Natural killer cell (primary cell): Measurements from ENCODE around the gene HYAL1. TPM values are rescaled to one million over a fixed set of nuclear protein-coding genes. Genes with fewer than 3 reads are reported as not detected.

Source experiments
- ATAC-seq, 3 donors: fragments of 150-1000 bp in 2 of 3; fragments of 200-7000 bp in 1 of 3; cut with Tn5 transposase; 1 replicate in 1 of 3; 2 replicates in 2 of 3; pipeline ENCODE4 v1.10.0; 2021; ENCODE audit warnings: mild to moderate bottlenecking in 2 of 3, moderate library complexity in 2 of 3
- DNase-seq, 2 donors: peaks; one replicate each; pipeline versions ENCODE4 v3.0.0 to v3.0.0-alpha.2; 2013 to 2021; ENCODE audit warnings: mixed read lengths in 1 of 2
- H3K27ac ChIP-seq: one replicate; pipeline ENCODE4 v1.5.1; 2013; ENCODE audit warnings: mild to moderate bottlenecking, low read length
- H3K27me3 ChIP-seq: one replicate; pipeline ENCODE4 v1.6.1; 2013; ENCODE audit warnings: low read length; ENCODE audit not compliant: control insufficient read depth, insufficient read depth
- H3K36me3 ChIP-seq: one replicate; pipeline ENCODE4 v1.6.1; 2013; ENCODE audit warnings: low read length; ENCODE audit not compliant: control insufficient read depth, insufficient read depth
- H3K4me1 ChIP-seq: one replicate; pipeline ENCODE4 v1.6.1; 2013; ENCODE audit warnings: low read length; ENCODE audit not compliant: control insufficient read depth, insufficient read depth
- H3K4me3 ChIP-seq: one replicate; pipeline ENCODE4 v1.5.1; 2013; ENCODE audit warnings: low read length
- H3K9me3 ChIP-seq: one replicate; pipeline ENCODE4 v1.6.1; 2013; ENCODE audit warnings: low read length; ENCODE audit not compliant: control insufficient read depth, insufficient read depth
- H3K27ac Mint-ChIP-seq, 2 donors: one replicate each; pipeline ENCODE4 v1.8.0; 2022; ENCODE audit warnings: mild to moderate bottlenecking in 2 of 2, mixed read lengths in 2 of 2, moderate library complexity in 1 of 2
- H3K27me3 Mint-ChIP-seq, 2 donors: one replicate each; pipeline ENCODE4 v1.8.0; 2022; ENCODE audit warnings: low read depth in 2 of 2, mixed read lengths in 2 of 2
- H3K36me3 Mint-ChIP-seq: one replicate; pipeline ENCODE4 v1.8.0; 2022; ENCODE audit warnings: mixed read lengths
- H3K4me1 Mint-ChIP-seq, 2 donors: one replicate each; pipeline ENCODE4 v1.8.0; 2022; ENCODE audit warnings: mixed read lengths in 2 of 2
- H3K4me3 Mint-ChIP-seq: one replicate; pipeline ENCODE4 v1.8.0; 2022; ENCODE audit warnings: mild to moderate bottlenecking, moderate library complexity, mixed read lengths
- H3K9me3 Mint-ChIP-seq, 2 donors: one replicate each; pipeline ENCODE4 v1.8.0; 2022; ENCODE audit warnings: mixed read lengths in 2 of 2
- CTCF ChIP-seq: fragments of 200-600 bp; IDR thresholded peaks from one replicate; pipeline ENCODE4 v1.8.0; 2022; ENCODE audit warnings: antibody characterized with exemption
- WGBS: methylation state at CpG from one replicate; pipeline ENCODE4 v1.1.7; 2013; ENCODE audit warnings: missing lambda C conversion rate; ENCODE audit not compliant: insufficient coverage; 5-methylcytosine and 5-hydroxymethylcytosine counted together
- intact Hi-C: fragments of 100-400 bp; cut with micrococcal nuclease; formaldehyde crosslinking; loops from one replicate; pipeline ENCODE4 v1.14.2; 2022
- total RNA-seq, 4 donors: library from RNA; stranded (reverse); fragments of 120-200 nt in 1 of 4; gene quantifications; one replicate each; pipeline versions ENCODE4 v1.2.3 to v1.2.4, GENCODE V29; 2013 to 2022

HYAL1 gene
- total RNA-seq, 3 donors from 2014 or later (not counting 1 experiment from before 2014, with no cell fraction given) = 0.82 to 1.2 TPM; not detected in 1

GRCh38 chr3:50333744-50334328 is 30.5 kb upstream of the HYAL1 start:
- peaks cover 40 to 60% of the 10 kb centered on the region in 2 donors for H3K4me1 Mint-ChIP-seq
- peak overlapping the region; percentile 63 for H3K4me3 Mint-ChIP-seq
- 70% methylated on average over 12 of the region's 12 CpGs for WGBS
- H3K27me3 Mint-ChIP-seq = no peaks in the 10 kb centered on the region
- Histone ChIP-seq H3K27ac (peak overlapping the region; percentile 69), H3K27me3 (no peaks in the 10 kb centered on the region), H3K4me1 (peaks cover 63% of the 10 kb centered on the region), H3K4me3 (no peak overlapping the region), H3K36me3 (peaks cover 46% of the 10 kb centered on the region), H3K9me3 (no peaks in the 10 kb centered on the region)
- no peak for ATAC-seq
- DNase-seq = peak in 1 of 2 donors; percentile 76
- no peak for TF ChIP-seq CTCF
- peaks cover 2% of the 10 kb centered on the region for H3K36me3 Mint-ChIP-seq
- no peaks in the 10 kb centered on the region for H3K9me3 Mint-ChIP-seq
- H3K27ac Mint-ChIP-seq = peak overlapping the region; percentile 88 to 93
- intact Hi-C loops = no loop called here

GRCh38 chr3:50331364-50331907 is 28.1 kb upstream of the HYAL1 start:
- ATAC-seq = no peak
- no peaks in the 10 kb centered on the region for H3K9me3 Mint-ChIP-seq
- Histone ChIP-seq H3K36me3 (peaks cover 41% of the 10 kb centered on the region), H3K27ac (no peak overlapping the region), H3K27me3 (no peaks in the 10 kb centered on the region), H3K9me3 (no peaks in the 10 kb centered on the region), H3K4me3 (no peak overlapping the region), H3K4me1 (peaks cover 69% of the 10 kb centered on the region)
- H3K27me3 Mint-ChIP-seq = no peaks in the 10 kb centered on the region
- no peak for DNase-seq
- no peaks in the 10 kb centered on the region for H3K36me3 Mint-ChIP-seq
- 95% methylated on average over 19 of the region's 19 CpGs for WGBS
- H3K4me3 Mint-ChIP-seq = no peak overlapping the region
- no peak overlapping the region for H3K27ac Mint-ChIP-seq
- no peak for TF ChIP-seq CTCF
- peaks cover 35 to 55% of the 10 kb centered on the region in 2 donors for H3K4me1 Mint-ChIP-seq
- intact Hi-C loops = no loop called here

GRCh38 chr3:50330330-50330729 is 27.0 kb upstream of the HYAL1 start:
- Mint-ChIP-seq H3K4me3 (no peak overlapping the region), H3K4me1 (peaks cover 24 to 47% of the 10 kb centered on the region in 2 donors), H3K27me3 (no peaks in the 10 kb centered on the region), H3K9me3 (no peaks in the 10 kb centered on the region), H3K27ac (peak overlapping the region in 1 of 2 donors; percentile 24), H3K36me3 (no peaks in the 10 kb centered on the region)
- ATAC-seq = no peak
- Histone ChIP-seq H3K4me1 (peaks cover 61% of the 10 kb centered on the region), H3K4me3 (no peak overlapping the region), H3K9me3 (no peaks in the 10 kb centered on the region), H3K36me3 (peaks cover 42% of the 10 kb centered on the region), H3K27me3 (no peaks in the 10 kb centered on the region), H3K27ac (no peak overlapping the region)
- TF ChIP-seq CTCF = no peak
- DNase-seq = no peak
- WGBS = 99% methylated on average over 10 of the region's 10 CpGs
- intact Hi-C loops = no loop called here
